Fibroblast of peridontal ligament (primary cell): Measurements from ENCODE around the gene SPG11.
"Not testable (repeated sequence)": the region's sequence is repeated elsewhere in the genome, so short reads cannot be mapped to it uniquely, and the experiment has no call there.

ENCODE experiments used
- DNase-seq: peaks from one replicate; pipeline ENCODE4 v3.0.0-alpha.2; 2010; ENCODE audit errors: extremely low read depth

SPG11 gene

DNA sequence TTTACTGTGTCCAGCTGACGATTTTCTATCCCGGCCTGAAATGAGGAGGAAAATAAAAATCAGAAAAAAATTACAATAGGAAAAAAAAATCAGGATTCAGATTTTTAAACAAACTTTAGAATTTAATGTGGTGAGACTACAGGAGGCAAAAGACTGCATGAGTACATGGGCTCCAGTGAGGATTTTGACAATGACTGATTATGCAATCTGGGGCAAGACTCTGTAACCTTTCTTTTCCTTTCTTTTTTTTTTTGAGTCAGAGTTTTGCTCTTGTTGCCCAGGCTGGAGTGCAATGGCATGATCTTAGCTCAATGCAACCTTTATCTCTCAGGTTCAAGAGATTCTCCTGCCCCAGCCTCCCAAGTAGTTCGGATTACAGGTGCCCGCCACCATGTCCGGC lies 29.9 kb downstream of the SPG11 start:
- DNase-seq = peak; percentile 75

- not testable (repeated sequence) for DNase-seq
Observed at GRCh38 chr15:44625286-44625685, 38.2 kb downstream of the SPG11 start.

GRCh38 chr15:44623178-44623577 lies 40.3 kb downstream of the SPG11 start:
- DNase-seq = no peak

- no peak for DNase-seq
Observed at GRCh38 chr15:44620081-44620480, 43.4 kb downstream of the SPG11 start.

- DNase-seq = no peak
Observed at GRCh38 chr15:44616974-44617373, 46.5 kb downstream of the SPG11 start.

DNA sequence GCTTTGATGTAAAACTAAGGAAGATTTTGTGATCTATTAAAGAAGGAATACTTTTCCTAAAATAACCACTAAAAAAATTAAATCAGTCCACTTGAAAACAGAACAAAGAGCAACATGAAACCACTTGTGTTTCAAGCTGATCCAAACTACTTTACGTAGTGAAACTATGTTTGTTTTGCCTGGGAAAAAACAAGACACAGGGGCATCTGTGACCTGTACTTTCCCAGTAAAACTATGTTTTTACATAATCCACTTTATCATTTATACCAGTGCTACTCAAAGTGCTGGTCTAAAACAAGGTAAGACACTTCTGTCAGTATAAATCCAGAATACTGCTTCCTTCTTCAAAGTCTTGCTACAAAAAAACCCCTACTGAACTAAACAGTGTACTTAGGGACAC lies 56.7 kb downstream of the SPG11 start:
- no peak for DNase-seq

DNA sequence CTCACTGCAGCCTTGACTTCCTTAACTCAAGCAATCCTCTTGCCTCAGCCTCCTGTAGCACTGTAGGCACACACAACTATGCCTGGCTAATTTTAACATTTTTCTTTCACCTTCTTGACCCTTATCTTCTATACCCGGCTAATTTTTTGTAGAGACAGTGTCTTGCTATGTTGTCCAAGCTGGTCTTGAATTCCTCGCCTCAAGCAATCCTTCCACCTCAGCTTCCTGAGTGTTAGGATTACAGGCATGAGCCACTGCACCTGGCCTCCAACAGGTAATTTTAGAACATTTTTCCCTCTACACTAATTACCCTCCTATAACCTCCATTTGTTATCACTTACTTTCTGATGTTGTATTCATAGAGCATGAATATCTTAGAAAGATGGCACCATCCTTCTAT lies 60.3 kb downstream of the SPG11 start:
- no peak for DNase-seq

DNA sequence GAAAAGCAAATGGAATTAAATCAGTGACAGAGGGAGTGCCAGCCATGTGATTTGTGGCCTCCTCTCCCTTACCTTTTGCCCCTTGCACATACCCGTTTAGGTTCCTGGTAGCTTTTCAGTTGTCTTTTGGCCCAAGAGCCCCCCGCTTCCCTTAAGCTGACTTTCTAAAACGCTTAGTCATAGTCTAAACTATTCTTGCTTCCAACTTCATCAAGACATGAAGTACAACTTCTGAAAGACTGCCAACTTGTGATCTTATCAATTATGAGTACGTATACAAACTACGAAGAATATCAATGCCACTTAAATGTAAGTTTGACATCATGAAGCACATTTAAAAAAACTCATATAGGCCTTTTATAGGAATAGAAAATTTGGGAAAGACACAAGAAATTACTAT lies 64.6 kb downstream of the SPG11 start:
- peak; percentile 10 for DNase-seq

DNA sequence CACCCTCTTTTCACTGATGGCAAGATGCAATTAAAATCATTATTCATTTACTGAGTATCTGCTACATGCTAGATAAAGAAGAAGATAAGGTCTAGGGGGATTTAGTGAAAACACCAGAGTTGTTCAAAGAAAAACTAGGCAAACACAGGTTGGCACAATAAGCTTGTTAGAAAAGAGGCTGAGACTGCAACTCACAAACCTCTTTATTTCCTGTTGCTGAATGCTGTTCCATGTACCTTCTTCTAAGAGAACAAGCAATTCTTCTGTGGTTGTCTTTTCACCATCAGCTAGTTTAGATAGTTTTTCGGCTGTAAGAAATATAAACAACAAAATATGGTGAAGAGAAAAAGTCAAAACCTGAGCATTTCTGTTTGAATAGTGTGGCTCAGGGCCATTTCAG lies 65.4 kb downstream of the SPG11 start:
- DNase-seq = no peak

DNA sequence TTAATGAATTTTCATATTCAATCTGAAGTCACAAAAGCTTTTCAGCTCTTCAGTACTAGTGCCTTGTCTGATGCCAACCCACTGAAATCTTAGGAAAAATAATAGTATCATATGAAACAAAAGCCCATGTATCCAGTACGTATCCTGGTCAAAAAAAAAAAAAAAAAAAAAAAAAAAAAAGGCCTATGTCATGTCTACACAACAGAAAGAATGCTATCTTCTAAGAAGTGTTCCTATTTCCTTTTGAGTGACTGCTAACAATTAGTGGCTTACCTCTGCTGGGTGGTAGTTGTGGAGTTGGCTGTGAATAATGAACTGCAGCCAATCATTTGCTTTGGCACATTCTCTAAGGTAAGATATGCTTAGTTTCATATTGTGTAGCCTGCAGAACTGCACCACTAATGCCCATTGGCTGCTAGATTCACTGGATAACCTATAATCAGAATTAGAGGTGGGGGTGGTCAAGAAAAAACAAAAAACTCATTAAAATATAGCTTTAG lies 66.9 kb downstream of the SPG11 start:
- DNase-seq = no peak

GRCh38 chr15:44595656-44596510 lies 67.6 kb downstream of the SPG11 start:
- DNase-seq = no peak

DNA sequence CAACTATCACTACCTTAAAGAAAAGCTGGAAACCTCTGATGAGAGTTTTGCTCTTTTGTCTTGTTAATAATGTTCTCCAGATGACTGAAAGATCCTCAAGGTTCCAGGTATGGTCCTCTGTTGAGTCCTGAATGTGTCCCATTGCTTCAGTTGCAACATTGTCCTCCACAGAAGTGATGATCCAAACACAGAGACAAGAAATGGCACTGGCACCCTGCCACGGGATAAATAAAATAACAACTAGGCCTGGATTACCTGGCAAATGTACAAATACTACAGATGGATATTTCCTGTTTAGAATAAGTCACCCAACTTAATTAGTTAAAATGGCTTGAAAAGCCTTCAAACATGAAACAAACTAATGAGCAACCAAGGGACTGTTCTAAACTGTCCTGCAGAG lies 68.2 kb downstream of the SPG11 start:
- no peak for DNase-seq

DNA sequence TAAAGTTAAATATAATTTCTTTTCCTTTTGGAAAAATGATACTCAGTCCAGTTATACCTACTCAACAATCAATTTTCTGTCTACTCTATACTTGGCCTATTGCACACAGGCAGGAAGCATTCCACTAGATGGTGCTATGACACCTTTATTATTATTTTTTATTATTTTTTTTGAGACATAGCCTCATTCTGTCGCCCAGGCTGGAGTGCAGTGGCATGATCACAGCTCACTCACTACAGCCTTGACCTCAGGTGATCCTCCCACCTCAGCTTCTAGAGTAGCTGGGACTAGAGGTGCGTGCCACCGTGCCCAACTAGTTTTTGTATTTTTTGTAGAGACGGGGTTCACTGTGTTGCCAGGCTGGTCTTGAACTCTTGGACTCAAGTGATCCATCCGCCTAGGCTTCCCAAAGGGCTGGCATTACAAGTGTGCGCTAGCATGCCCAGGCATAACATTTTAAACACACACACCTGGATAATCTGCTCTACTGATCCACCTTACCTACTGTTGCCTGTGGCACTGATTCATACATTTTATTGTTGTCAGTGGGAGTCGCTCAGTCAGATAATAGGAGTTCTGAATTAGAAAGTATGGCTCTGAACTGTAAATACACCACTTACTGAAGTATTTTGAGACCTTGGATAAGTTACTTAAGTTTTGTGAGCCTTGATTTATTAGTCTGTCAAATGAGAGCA lies 70.3 kb downstream of the SPG11 start:
- peak; percentile 25 for DNase-seq

- DNase-seq = no peak
Observed at GRCh38 chr15:44591326-44591725, 72.1 kb downstream of the SPG11 start.

- no peak for DNase-seq
Observed at GRCh38 chr15:44588541-44588940, 74.9 kb downstream of the SPG11 start.

GRCh38 chr15:44585633-44586032 lies 77.8 kb downstream of the SPG11 start:
- no peak for DNase-seq

GRCh38 chr15:44584162-44584749 lies 79.2 kb downstream of the SPG11 start:
- DNase-seq = peak; percentile 8

DNA sequence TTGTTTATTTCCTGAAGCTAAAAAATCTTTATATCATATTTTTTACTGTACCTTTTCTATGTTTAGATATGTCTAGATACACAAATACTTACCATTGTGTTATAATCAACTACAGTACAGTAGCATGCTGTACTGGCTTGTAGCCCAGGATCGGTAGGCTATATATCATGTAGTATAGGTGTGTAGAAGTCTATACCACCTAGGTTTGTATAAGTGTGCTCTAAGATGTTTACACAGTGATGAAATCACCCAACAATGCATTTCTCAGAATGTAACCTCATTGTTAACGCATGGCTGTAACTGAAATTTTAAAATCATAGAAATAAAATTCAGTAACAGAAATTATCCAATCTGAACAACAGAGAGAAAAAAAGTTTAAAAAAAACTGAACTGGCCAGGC lies 83.4 kb downstream of the SPG11 start:
- DNase-seq = no peak

- DNase-seq = no peak
Observed at GRCh38 chr15:44574734-44575133, 88.7 kb downstream of the SPG11 start.

DNA sequence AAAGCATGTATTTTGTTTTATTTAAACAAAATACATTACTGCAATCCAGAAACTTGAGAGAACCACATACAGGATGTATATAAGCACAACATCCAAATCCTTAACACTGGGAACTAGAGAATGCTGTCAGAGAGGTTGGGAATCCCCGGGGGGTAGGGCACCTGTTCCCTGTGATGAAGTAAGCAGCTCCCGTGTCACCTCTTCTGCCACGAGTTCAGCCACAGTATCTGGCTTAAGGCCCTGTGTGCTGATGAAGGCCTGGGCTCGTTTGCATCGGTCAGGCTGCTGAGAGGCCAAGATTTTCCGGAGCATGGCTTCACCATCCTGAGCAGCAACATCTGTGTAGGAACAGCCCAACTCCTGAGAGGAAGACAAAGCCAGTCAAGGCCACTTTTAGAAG lies 90.1 kb downstream of the SPG11 start:
- no peak for DNase-seq

GRCh38 chr15:44570361-44570760 lies 93.1 kb downstream of the SPG11 start:
- no peak for DNase-seq

GRCh38 chr15:44569316-44569715 lies 94.1 kb downstream of the SPG11 start:
- no peak for DNase-seq

DNA sequence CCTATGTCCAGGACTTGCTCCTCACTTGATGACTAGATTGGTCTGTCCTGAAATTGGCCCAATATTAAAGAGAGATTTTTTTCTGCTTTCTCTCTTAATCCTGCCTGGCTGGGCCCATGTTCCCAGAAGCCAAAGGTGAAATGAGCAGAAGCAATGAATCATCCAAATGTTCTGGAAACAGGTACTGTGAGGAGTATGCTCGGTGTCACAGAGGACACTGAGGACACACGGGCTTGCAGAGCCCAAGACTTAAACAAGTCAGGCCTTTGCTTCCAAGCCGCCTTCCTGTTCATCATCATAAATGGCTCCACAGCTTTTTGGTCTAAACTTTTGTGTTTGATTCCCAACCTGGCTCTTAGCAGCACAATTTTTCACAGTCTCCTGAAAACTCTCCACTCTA lies 95.1 kb downstream of the SPG11 start:
- DNase-seq = no peak
